ENCODE measurements around the gene TMEM150A.
"Not testable (repeated sequence)": the region's sequence is repeated elsewhere in the genome, so short reads cannot be mapped to it uniquely, and the experiment has no call there.

TMEM150A gene

DNA sequence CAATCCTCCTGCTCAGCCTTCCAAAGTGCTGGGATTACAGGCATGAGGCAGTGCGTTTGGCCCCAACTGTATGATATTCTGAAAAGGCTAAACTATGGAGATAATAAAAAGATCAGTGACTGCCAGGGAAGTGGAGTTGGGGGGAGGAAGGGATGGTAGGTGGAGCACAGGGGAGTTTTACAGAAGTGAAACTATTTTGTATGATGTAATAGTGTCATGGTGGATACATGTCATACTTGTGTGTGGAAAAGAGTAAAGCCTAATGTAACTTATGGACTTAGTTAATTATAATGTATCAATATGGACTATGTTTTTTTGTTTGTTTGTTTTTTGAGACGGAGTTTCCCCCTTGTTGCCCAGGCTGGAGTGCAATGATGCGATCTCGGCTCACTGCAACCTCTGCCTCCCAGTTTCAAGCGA, 38.3 kb downstream of the TMEM150A start:
- no peak for DNase-seq (ENCODE audit: low read depth)

DNA sequence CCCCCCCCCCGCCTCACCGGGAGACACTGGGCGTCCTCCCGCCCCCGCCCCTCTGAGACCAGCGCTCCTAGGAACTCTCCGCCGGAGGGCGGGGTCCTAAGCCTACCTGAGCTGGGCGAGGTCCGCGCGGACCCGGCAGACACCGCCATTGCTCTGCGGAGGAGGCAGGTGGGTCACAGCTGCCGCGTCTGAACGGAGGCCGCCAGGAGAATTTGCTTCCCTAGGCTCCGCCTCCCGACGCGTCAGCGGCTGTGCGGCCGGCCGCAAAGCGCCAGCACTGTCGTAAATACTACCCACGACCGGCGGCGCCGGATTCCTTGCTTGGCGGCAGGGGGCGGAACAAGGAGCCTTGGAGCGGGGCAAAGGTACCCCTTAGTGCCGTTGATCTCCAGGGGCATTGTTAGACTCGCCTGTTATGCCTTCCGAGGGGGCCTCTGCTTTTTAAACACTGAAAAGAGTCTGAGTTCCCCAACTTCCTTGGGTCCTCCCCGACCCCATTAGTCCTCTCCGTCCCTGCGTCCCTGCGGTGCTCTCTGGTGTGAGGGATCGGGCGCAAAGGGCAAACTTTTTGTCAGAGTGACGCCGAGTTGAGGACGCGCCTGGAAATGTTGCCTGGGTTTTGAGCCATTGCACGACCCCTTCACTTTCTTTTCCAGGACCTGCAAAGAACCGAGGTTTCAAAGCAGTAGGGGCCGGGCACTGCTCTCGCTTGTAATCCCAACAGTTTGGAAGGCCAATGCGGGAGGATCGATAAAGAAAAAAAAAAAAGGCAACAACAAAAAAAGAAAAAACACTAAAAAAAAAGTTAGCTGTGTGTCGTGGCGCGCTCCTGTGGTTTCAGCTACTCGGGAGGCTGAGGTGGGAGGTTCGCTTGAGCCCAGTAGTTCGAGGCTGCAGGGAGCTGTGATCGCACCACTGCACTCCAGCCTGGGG, 41.0 kb downstream of the TMEM150A start, which contains the start of gene GGCX:
TSS of gene GGCX (minus strand) at position 214 of the 933 bp plus-strand sequence. CDS start at position 149, 65 bp downstream.
- DNase-seq (ENCODE audit: low read depth) = peak; percentile 91

DNA sequence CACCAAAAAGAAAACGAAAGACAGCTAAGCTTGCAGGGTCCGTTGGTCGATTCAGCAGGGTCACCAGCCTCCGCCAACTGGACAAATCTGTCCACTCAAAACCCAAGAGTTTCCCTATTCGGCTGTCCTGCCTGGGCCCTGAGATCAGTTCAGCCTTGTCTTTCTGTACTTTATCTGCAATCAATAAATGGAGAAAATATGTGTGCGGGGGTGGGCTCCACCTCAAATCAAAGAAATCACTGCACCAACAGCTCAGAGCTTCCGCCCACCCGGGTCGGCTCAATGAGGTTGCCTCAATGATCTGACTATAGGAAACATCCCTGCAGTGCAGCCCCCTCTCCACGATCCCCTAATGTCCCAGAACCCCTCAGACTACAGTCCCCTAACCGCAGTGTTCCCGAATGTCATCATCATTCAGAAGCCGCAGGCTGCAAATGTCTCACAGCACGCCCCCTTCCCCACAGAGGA, 41.7 kb downstream of the TMEM150A start:
- no peak for DNase-seq (ENCODE audit: low read depth)

DNA sequence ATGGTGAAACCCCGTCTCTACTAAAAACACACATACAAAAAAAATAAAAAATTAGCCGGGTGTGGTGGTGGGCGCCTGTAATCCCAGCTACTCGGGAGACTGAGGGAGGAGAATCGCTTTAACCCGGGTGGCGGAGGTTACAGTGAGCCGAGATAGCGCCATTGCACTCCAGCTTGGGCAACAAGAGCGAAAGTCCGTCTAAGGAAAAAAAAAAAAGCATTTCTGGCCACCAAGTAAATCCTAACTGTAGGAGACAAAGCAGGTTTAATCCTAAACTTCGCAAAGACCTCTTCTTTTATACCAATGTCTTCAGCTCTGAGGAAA, 42.1 kb downstream of the TMEM150A start:
- DNase-seq (ENCODE audit: low read depth) = not testable (repeated sequence)

DNA sequence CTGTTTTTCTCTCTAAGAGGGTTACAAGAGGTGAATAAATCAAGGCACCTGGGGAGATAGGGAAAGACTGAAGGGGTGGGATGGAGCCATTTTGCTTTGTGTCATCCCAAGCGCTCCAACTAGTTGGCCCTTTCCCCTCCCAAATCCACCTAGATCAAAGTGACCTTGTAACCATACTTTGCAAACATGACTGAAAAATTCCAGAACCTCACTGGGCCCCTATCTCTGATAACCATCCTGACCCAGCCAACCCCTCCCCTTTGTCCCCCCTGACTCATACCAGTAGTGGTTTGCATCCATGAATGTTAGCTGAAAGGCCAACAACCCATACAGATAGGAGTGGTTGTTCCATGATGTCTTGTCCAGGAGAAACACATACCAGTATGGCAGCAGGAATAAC, 44.3 kb downstream of the TMEM150A start:
- DNase-seq (ENCODE audit: low read depth) = no peak

DNA sequence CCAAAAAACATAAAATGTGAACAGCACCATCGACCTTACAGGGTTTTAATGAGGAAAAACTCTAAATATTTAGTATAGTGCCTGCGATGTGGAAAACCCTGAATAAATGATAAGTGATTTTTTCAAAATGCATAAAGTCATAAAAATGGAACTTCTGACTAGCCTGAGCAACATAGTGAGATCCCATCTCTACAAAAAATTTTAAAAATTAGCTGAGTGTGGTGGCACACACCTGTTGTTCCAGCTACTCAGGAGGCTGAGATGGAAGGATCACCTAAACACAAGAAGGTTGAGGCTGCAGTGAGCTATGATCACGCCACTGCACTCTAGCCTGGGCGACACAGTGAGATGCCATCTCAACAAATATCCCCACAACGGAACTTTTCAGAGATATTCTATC, 45.4 kb downstream of the TMEM150A start:
- DNase-seq (ENCODE audit: low read depth) = no peak

DNA sequence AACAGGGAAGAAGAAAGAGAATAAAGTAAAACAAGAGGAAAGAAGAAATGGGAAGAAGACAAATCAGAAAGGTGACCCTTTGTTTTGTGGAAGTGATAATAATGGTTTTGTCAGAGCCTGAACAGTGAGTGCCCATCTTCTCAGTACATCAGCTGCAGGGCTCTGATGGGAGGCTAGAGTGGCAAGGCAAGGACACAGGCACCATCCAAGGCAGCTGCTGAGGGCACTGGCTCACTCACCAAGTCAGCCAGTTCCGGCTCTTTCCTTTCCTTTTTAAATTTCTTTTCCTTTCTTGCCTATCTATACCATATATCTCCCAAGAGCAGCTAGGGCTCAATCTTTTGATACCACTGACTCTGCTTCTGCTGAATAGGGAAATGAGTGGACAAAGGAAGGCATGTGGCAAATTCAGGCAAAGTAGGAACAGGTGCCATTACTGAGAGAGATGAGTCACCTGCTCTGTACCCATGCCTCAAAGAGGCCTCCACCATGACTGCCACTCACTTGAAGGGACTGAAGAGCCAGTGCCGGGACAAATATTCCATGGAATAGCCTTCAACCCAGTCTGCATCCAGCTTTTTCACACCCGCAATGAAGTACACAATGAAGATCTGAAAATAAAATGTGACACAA, 47.4 kb downstream of the TMEM150A start:
- no peak for DNase-seq (ENCODE audit: low read depth)

DNA sequence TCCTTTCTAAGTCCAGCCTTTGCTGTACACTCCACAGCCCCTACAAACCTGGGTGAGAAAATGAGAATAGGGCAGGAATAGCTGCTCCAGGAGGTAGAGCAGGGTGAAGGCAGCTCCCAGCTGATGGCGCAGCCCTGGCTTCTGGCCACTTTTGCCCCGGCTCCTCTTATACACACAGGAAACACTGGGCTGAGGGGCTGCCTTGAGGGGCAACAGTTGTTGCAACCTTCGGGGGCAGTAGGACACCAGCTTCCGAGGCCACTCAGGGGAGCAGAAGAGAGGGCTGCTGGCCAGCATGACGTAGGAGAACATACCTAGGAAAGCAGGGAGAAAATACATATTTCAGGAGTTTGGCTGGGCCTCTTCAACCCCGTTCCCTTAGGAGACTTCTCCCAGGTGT, 49.3 kb downstream of the TMEM150A start:
- no peak for DNase-seq (ENCODE audit: low read depth)

DNA sequence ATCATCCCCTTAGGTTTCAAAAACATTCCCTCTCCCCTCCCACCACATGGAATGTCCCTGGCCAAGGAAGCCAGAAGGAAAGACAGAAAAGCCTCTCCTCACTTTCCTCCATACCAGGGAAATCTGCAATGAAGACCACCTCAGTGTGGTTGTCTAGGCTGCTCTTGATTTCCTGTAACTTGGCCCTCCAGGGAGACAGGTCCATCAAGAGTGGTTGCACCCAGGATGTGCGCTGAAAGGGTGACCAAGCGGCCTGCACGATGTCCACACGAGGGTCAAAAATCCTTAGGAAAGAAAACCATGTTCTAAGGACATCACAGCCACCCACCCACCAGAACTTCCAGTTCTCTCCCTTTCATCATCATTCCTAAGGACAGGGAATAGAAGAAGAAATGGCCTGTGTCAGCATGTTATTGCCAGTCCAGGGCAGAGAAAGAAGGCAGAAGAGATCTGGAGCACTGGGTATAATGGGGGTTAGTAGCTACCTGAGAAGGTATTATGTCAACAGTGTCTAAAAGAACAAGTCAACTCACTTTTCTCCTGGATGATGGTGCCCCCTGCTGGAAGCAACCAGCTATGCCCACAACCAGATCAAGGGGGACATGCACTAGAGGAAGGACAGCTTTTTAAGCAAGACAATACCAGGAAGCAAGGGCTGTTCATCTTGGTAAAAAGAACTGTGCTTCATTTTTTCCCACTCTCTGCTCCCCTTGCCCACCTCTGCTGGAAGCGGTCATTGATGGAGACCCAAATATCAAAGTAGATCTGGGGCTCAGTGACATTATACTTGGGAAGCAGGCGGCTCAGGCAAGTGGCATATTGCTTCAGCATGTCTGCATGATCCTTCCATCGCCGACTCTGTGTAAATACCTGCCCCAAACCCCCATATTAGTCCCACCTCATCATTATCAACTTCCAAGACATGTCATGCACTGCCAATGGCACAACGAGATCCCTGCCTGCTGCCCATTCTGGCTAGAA, 50.5 kb downstream of the TMEM150A start:
- peak; percentile 89 for DNase-seq (ENCODE audit: low read depth)

DNA sequence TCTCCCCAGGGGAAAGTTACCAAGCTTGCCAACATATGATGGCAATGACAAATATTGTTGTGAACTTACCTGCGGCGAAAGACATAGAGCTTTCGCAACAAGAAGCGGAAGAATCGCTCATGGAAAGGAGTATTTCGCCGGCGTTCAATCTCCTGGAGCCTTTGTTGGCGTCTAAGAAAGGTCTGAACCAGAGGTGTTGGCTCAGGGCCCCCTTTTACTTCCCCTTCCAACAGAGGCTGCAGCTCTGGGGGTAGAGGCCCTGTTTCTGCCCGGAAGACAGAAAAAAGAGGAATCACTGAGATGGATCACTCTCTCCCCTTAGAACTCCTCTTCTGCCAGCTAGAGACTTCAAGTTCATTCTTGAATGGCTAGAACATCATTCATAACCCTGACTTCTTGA, 52.0 kb downstream of the TMEM150A start:
- no peak for DNase-seq (ENCODE audit: low read depth)

DNA sequence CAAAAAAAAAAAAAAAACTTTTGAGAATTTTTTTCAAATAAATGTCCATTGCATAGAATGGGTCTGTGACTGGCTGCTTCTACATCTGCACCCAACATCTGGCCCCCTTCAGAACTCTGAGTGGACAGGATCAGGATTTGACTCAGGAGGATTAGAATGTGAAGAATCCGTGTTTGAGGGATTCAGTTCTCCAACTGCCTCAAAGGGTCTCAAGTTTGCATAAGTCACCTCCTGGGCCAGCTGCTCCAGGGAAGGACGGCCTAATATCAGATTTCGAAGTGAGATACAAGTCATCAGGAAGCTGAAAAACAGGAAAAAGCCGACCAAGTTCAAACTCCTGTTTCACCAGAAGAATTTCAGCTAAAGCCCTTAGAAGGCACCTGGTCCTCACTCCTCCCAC, 52.7 kb downstream of the TMEM150A start:
- DNase-seq (ENCODE audit: low read depth) = no peak

DNA sequence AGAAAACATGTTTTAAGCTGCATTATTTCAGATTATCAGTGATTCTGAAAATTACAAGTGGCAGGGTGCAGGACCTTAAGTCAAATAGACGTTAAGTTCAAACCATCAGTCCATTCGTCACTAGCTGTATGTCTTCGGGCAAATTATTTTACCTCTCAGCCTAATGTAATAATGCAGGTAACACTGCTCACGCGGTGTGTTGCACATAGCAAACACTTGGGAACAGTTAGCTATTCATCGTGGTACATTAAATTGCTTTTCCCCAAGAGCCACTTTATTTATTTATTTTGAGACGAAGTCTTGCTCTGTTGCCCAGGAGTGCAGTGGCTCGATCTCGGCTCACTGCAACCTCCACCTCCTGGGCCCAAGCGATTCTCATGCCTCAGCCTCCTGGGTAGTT, 53.4 kb downstream of the TMEM150A start:
- no peak for DNase-seq (ENCODE audit: low read depth)

DNA sequence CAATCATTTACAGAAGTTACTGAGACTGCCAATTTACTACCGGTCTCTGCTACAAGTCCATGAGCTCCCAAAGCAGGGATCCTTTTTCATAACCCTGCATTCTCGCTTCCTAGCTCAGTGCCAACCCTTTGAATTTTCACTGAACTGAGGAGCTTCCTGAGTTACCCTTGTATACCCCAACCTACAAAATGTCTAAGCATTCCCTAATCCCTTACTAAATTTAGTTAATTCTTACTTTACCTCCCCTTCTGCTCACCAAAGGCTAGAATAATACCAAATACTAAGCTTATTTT, 53.9 kb downstream of the TMEM150A start:
- DNase-seq (ENCODE audit: low read depth) = no peak

All from stimulated activated CD8-positive, alpha-beta memory T cell treated with anti-CD3 and anti-CD28 coated beads, Interleukin-12 subunit alpha, Interleukin-12 subunit beta, amount 100 ng/mL, for 1 hour (primary cell).